Progenitor cell of endocrine pancreas (in vitro differentiated cells): ENCODE data around the gene MSI2. TPM values are rescaled to one million over a fixed set of nuclear protein-coding genes. Genes with fewer than 3 reads are reported as not detected.

ENCODE experiments used
- DNase-seq: peaks from one replicate; pipeline ENCODE4 v3.0.0; 2021; ENCODE audit warnings: low spot score; ENCODE audit not compliant: unreplicated experiment
- H3K27ac Mint-ChIP-seq: 2 replicates; pipeline ENCODE4 v1.8.0; 2021; ENCODE audit warnings: mild to moderate bottlenecking, moderate library complexity, mixed read lengths
- H3K27me3 Mint-ChIP-seq: 2 replicates; pipeline ENCODE4 v1.8.0; 2021; ENCODE audit warnings: mixed read lengths
- H3K36me3 Mint-ChIP-seq: 2 replicates; pipeline ENCODE4 v1.8.0; 2022; ENCODE audit warnings: mixed read lengths; ENCODE audit not compliant: insufficient read depth
- H3K4me1 Mint-ChIP-seq: 2 replicates; pipeline ENCODE4 v1.8.0; 2021; ENCODE audit warnings: low read depth, mixed read lengths
- H3K4me3 Mint-ChIP-seq: 2 replicates; pipeline ENCODE4 v1.8.0; 2021; ENCODE audit warnings: low read depth, mild to moderate bottlenecking, moderate library complexity, mixed read lengths
- H3K9me3 Mint-ChIP-seq: 2 replicates; pipeline ENCODE4 v1.8.0; 2021; ENCODE audit warnings: low read depth, mixed read lengths
- total RNA-seq: library from RNA; stranded (reverse); gene quantifications from 2 replicates; pipeline ENCODE4 v1.2.1, GENCODE V29; 2021
- TF ChIP-seq, protein P1 (sequence below): fragments of 200-600 bp; sonication (generic); IDR thresholded peaks from one replicate; pipeline ENCODE4 v1.5.0; 2021; ENCODE audit warnings: antibody characterized with exemption, mild to moderate bottlenecking; ENCODE audit not compliant: unreplicated experiment

Gene MSI2
- total RNA-seq, 1 donor from 2014 or later, result 164 TPM

DNA sequence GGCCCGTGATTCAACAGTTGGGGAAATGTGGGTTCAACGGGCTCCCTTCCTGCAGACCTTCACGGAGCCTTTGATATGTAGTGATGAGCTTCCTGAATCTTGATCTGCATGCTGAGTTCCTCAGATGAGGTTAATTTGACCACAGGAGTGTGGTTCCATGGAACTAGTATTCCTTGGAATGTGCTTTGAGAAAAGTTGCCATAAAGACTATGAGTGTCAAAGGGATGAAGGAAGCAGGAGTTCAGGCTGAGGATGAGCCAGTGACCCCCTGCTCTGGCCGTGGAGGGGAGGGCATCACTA, 229.2 kb downstream of the MSI2 start:
- TF ChIP-seq, protein P1, sequence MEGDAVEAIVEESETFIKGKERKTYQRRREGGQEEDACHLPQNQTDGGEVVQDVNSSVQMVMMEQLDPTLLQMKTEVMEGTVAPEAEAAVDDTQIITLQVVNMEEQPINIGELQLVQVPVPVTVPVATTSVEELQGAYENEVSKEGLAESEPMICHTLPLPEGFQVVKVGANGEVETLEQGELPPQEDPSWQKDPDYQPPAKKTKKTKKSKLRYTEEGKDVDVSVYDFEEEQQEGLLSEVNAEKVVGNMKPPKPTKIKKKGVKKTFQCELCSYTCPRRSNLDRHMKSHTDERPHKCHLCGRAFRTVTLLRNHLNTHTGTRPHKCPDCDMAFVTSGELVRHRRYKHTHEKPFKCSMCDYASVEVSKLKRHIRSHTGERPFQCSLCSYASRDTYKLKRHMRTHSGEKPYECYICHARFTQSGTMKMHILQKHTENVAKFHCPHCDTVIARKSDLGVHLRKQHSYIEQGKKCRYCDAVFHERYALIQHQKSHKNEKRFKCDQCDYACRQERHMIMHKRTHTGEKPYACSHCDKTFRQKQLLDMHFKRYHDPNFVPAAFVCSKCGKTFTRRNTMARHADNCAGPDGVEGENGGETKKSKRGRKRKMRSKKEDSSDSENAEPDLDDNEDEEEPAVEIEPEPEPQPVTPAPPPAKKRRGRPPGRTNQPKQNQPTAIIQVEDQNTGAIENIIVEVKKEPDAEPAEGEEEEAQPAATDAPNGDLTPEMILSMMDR, result no peak
- Mint-ChIP-seq H3K27me3 (no peaks in the 10 kb centered on the region), H3K36me3 (peaks cover 3% of the 10 kb centered on the region), H3K27ac (no peak overlapping the region), H3K9me3 (no peaks in the 10 kb centered on the region), H3K4me3 (no peak overlapping the region), H3K4me1 (peaks cover 7% of the 10 kb centered on the region)
- no peak for DNase-seq

DNA sequence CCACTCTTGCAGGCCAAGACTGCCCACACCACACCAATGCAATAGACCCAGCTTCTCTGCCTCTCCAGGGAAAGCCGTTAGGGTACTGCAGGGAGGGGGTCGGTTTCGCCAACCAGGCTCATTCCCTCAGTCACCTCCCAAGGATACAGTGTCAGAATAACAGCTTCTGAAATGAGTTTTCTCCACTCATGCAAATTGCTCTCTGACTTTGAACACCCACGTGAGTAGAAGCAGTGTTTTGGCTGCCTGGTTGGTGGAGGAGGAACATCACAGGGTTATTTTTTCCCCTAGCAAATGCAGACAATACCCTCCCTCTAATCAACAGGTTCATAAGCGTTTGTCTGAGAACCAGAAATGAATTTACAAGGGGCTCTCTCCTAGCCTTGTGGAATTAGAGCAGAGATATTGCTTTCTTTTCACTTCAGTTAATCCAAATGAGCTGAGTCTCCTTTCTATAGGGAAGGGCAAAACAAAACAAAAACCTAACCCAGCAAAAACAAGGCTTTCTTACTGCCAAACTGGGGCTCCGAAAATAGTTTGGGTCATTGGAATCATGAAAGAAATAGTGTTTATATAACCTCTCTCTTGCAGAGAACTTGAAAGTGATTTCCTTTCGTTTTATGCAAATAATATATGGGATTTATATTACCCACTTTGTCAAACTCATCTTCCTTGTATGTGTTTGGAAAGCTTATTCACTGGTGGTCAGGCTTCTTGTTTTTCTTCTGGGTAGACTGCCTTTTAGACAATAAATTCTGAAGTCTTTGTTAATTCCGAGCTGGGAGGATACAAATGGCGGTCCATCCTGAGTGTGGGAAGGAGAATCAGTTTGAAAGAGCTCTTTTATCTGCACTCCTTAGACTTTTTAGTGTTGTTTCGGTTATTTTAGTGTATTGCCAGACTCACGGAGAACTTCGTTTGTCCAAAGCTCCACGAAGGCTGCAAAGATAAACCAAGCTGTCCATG, 229.9 kb downstream of the MSI2 start:
- H3K27me3 Mint-ChIP-seq, result no peaks in the 10 kb centered on the region
- peaks cover 3% of the 10 kb centered on the region for H3K36me3 Mint-ChIP-seq
- TF ChIP-seq, protein P1, result no peak
- no peaks in the 10 kb centered on the region for H3K9me3 Mint-ChIP-seq
- no peak for DNase-seq
- H3K27ac Mint-ChIP-seq, result peak overlapping the region; percentile 34
- H3K4me1 Mint-ChIP-seq, result peaks cover 7% of the 10 kb centered on the region
- no peak overlapping the region for H3K4me3 Mint-ChIP-seq

DNA sequence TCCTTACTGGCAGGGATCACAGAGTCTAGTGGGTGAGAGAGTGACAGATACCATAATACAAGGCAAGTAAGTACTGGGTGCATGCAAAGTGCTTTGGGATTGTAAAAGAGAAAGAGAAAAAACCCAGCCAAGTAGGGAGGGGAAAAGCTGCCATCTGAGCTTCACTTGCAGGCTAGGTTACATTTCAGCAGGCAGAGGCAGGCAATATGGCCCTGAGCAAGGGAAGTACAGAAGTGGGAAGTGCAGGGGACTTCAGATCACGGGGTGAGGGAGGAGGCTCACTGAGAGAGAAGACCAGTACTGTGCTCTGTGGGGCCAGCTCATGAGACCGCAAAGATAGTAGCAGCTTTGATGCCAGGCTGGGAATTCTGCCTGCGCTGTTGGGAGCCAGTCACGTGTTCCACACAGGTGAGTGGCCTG, 230.6 kb downstream of the MSI2 start:
- no peak overlapping the region for H3K4me3 Mint-ChIP-seq
- peaks cover 6% of the 10 kb centered on the region for H3K4me1 Mint-ChIP-seq
- H3K36me3 Mint-ChIP-seq, result peaks cover 3% of the 10 kb centered on the region
- no peak for DNase-seq
- H3K27me3 Mint-ChIP-seq, result no peaks in the 10 kb centered on the region
- TF ChIP-seq, protein P1, result no peak
- no peaks in the 10 kb centered on the region for H3K9me3 Mint-ChIP-seq
- peak overlapping the region; percentile 34 for H3K27ac Mint-ChIP-seq

DNA sequence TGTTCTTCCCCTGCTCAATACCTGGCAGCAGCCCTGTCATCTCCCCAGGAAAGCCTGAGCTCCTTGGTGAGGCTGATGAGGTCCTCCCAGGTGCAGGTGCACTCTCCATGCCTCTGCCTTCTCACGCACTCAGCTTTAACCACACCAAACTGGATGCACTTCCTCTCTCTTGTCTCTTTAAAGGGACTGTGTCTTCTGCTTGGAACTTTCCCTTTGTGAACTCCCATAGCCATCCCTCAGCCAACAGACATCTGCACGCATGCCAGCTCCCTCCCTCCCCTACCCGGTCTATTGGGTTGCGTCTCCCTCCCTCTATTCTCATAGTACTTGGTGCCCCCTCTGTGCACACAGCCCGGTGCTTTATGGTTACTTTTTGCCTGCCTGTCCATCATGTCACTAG, 231.2 kb downstream of the MSI2 start:
- peaks cover 2% of the 10 kb centered on the region for H3K36me3 Mint-ChIP-seq
- H3K27me3 Mint-ChIP-seq, result no peaks in the 10 kb centered on the region
- H3K4me3 Mint-ChIP-seq, result no peak overlapping the region
- peaks cover 7% of the 10 kb centered on the region for H3K4me1 Mint-ChIP-seq
- no peak overlapping the region for H3K27ac Mint-ChIP-seq
- DNase-seq, result no peak
- TF ChIP-seq, protein P1, result no peak
- H3K9me3 Mint-ChIP-seq, result no peaks in the 10 kb centered on the region

DNA sequence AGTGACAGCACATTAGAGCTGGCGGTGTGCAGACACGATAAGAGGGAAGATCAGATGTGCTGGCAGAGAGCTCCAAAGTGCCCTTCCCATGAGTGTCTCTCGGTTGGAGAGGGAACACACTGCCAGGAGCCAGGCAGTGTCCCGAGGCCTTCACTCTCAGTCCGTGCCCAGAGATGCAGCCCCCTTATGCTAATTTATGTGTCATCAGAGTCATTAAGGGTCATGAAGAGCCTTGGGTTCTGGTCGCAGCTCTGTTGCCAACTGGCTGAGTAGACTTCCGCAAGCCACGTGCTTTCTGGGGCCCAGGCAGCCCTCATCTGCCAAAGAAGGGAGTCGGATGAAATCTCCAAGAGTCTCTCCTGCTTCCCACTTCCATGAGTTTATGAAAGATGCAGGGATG, 232.5 kb downstream of the MSI2 start:
- H3K9me3 Mint-ChIP-seq, result no peaks in the 10 kb centered on the region
- no peak for DNase-seq
- TF ChIP-seq, protein P1, result no peak
- peaks cover 7% of the 10 kb centered on the region for H3K4me1 Mint-ChIP-seq
- no peak overlapping the region for H3K4me3 Mint-ChIP-seq
- no peaks in the 10 kb centered on the region for H3K27me3 Mint-ChIP-seq
- H3K36me3 Mint-ChIP-seq, result peaks cover 2% of the 10 kb centered on the region
- H3K27ac Mint-ChIP-seq, result no peak overlapping the region
